Measurements from ENCODE around the gene DENND5A. TPM values are rescaled to one million over a fixed set of nuclear protein-coding genes. Genes with fewer than 3 reads are reported as not detected.

DENND5A gene
- total RNA-seq, 4 donors from 2014 or later = 60.0 to 199 (median 99.4) TPM

DNA sequence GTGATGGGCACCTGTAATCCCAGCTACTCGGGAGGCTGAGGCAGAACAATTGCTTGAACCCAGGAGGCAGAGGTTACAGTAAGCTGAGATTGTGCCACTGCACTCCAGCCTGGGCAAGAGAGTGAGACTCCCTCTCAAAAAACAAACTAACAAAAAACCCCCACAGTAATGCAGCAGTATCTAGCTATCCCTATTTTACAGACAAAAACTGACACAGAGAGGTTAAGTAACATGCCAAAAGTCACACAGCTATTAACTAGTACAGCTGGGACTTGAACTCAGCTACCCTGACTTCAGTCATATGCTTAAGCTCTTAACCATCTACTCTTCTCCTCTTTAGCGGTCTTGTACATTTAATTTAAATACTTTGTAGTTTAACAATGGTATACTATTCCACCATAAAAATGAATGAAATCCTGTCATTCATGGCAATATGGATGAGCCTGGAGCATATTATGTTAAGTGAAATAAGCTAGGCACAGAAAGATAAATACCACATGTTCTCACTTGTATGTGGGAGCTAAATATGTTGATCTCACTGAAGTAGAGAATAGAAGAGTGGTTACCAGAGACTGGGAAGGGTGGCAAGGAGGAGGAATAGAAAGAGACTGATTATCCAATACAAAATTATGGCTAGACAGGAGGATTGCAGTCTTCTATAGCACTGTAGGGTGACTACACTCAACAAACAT is 82.8 kb downstream of the DENND5A start:
- H3K9me3 ChIP-seq = no peaks in the 10 kb centered on the region
- H3K27me3 ChIP-seq = no peaks in the 10 kb centered on the region
- H3K4me1 ChIP-seq = no peaks in the 10 kb centered on the region
- H3K27ac ChIP-seq = no peak overlapping the region
- no peak for DNase-seq
- H3K36me3 ChIP-seq = no peaks in the 10 kb centered on the region
- intact Hi-C loops (cut with DNase I; ENCODE audit: low total_unique reads) = no loop called here
- H3K4me3 ChIP-seq = no peak overlapping the region
- TF ChIP-seq, protein P1, sequence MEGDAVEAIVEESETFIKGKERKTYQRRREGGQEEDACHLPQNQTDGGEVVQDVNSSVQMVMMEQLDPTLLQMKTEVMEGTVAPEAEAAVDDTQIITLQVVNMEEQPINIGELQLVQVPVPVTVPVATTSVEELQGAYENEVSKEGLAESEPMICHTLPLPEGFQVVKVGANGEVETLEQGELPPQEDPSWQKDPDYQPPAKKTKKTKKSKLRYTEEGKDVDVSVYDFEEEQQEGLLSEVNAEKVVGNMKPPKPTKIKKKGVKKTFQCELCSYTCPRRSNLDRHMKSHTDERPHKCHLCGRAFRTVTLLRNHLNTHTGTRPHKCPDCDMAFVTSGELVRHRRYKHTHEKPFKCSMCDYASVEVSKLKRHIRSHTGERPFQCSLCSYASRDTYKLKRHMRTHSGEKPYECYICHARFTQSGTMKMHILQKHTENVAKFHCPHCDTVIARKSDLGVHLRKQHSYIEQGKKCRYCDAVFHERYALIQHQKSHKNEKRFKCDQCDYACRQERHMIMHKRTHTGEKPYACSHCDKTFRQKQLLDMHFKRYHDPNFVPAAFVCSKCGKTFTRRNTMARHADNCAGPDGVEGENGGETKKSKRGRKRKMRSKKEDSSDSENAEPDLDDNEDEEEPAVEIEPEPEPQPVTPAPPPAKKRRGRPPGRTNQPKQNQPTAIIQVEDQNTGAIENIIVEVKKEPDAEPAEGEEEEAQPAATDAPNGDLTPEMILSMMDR (IDR thresholded peaks at IDR 0.05) = no peak
- no peak for TF ChIP-seq POLR2A (IDR thresholded peaks at IDR 0.05)

DNA sequence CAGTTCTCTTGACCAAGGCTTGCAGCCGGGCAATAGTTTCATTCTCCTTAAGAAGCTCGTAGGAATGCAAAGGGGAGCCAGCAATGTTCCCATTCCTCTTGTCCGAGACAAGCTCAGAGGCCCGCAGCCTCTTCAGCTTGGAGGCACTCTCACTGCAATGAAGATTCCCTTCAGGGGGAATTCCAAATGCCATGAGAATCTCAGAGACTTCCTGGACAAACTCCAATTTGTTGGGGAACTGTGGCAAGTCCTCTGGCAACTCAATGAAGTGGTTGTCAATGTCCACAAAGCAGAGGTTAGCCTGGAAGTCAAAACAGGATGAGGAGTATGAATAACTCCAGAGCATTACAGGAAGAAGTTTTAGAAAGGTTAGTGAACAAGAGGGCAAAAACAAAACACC is 84.4 kb downstream of the DENND5A start:
- no peaks in the 10 kb centered on the region for H3K36me3 ChIP-seq
- no peak for DNase-seq
- H3K4me3 ChIP-seq = no peak overlapping the region
- H3K27me3 ChIP-seq = no peaks in the 10 kb centered on the region
- H3K9me3 ChIP-seq = no peaks in the 10 kb centered on the region
- TF ChIP-seq, protein P1 (IDR thresholded peaks at IDR 0.05) = no peak
- TF ChIP-seq POLR2A (IDR thresholded peaks at IDR 0.05) = no peak
- H3K27ac ChIP-seq = no peak overlapping the region
- no peaks in the 10 kb centered on the region for H3K4me1 ChIP-seq
- intact Hi-C loops (cut with DNase I; ENCODE audit: low total_unique reads) = no loop called here

DNA sequence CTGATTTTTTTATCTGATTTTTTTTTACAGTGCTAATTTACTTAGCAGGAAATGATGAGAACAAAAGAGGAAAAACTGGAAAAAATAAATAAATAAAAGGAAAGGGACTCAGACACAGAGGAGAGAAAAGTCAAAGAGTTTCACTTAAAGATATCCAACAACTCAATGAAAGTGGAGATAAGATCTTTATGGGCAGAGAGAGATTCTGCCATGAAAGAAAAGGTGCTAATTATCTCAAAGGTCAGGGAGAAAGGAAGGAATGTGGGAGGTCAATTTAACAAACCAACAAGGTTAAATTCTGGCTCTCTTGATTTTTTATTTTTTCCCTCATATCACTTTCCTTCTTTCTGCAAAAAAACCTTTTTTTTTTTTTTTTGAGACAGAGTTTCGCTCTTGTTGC is 86.0 kb downstream of the DENND5A start:
- H3K27me3 ChIP-seq = no peaks in the 10 kb centered on the region
- no peak overlapping the region for H3K4me3 ChIP-seq
- intact Hi-C loops (cut with DNase I; ENCODE audit: low total_unique reads) = no loop called here
- H3K4me1 ChIP-seq = no peaks in the 10 kb centered on the region
- H3K36me3 ChIP-seq = no peaks in the 10 kb centered on the region
- no peak overlapping the region for H3K27ac ChIP-seq
- DNase-seq = no peak
- no peaks in the 10 kb centered on the region for H3K9me3 ChIP-seq
- no peak for TF ChIP-seq POLR2A (IDR thresholded peaks at IDR 0.05)
- TF ChIP-seq, protein P1 (IDR thresholded peaks at IDR 0.05) = no peak

DNA sequence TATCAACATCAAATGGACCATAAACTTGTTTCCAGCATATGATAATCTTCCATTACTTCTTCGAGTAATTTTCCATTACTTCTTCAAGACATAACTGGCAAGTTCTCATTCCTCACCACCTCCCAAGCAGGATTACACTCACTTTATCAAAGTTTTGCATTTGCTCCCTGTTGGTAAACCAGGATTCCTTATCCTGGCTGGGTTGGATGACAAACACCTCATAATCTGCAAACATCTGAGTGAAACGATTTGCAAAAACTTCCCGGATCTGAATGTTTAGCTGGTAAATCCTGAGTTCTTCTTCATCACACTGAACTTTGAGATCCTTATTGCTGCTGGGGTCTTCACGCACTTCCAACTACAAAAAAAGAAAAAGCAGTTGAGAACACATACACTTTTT is 86.4 kb downstream of the DENND5A start:
- intact Hi-C loops (cut with DNase I; ENCODE audit: low total_unique reads) = no loop called here
- no peak for DNase-seq
- Histone ChIP-seq H3K27ac (no peak overlapping the region), H3K36me3 (no peaks in the 10 kb centered on the region), H3K4me3 (no peak overlapping the region), H3K4me1 (no peaks in the 10 kb centered on the region), H3K27me3 (no peaks in the 10 kb centered on the region), H3K9me3 (no peaks in the 10 kb centered on the region)
- TF ChIP-seq, protein P1 (IDR thresholded peaks at IDR 0.05) = no peak
- no peak for TF ChIP-seq POLR2A (IDR thresholded peaks at IDR 0.05)

DNA sequence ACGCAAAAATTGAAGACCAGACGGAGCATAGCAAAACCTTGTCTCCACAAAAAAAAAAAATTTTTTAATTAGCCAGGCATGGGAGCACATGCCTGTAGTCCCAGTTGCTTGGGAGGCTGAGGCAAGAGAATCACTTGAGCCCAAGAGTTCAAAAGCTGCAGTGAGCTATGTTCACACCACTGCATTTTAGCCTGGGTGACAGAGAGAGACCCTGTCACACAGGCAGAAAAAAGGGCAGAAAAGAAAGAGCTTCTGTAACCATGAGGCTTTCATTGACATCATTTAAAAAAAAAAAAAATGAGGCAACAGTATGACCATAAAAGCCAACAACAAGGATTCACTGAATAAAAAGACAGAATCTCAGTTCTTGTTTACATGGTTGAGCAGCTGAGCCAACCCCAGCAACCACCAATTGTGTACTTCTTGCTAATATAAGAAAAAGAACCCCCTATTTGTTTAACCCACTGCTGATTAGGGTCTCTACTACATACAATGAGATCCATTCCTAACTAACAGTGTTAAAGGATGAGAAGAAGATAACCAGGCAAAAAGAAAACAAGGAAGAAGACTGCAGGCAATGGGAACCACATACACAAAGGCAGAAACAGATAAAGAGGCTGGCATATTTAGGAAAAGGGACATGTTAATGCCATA is 87.6 kb downstream of the DENND5A start:
- no peaks in the 10 kb centered on the region for H3K9me3 ChIP-seq
- no peaks in the 10 kb centered on the region for H3K27me3 ChIP-seq
- no peak overlapping the region for H3K4me3 ChIP-seq
- DNase-seq = no peak
- no peak for TF ChIP-seq POLR2A (IDR thresholded peaks at IDR 0.05)
- TF ChIP-seq, protein P1 (IDR thresholded peaks at IDR 0.05) = no peak
- intact Hi-C loops (cut with DNase I; ENCODE audit: low total_unique reads) = no loop called here
- H3K4me1 ChIP-seq = no peaks in the 10 kb centered on the region
- no peak overlapping the region for H3K27ac ChIP-seq
- H3K36me3 ChIP-seq = no peaks in the 10 kb centered on the region
